ENCODE results near the gene VPS8.
A peak's percentile ranks its signal among the peaks of the same experiment; 100 is the strongest.

The VPS8 gene

GRCh38 chr3:184811999-184812661 lies at the start of gene VPS8:
Gene VPS8, plus strand, starts transcription at chr3:184812166. Its CDS starts 12,467 bp downstream, at chr3:184824633.
- DNase-seq, result peak; percentile 97 to 98
- TF ChIP-seq GATA1 (IDR thresholded peaks at IDR 0.05; ENCODE audit: low read depth, low read length) (no peak), POLR2A (IDR thresholded peaks at IDR 0.05; ENCODE audit: low read length) (peak; percentile 79)

DNA sequence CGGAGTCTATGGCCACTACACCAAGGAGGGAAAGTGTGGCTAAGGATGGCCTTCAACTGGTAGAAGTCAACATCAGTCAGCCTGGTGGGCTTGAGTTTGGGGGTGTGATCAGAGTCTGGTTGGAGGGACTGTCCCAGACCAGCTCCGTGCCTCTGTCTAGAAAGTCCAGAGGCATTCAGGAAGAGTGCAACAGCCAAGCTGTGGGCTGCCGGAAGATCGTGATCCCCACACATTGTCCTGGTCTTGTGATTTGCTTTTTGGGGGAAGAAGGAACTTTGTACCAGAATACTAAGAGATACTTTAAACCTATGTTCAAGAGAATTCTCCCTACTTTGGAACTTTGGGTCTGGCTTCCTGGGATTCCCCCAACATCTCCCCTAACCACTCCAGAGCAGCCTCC lies 47.8 kb upstream of the VPS8 start:
- DNase-seq, result no peak
- TF ChIP-seq POLR2A (IDR thresholded peaks at IDR 0.05; ENCODE audit: low read length) (no peak), GATA1 (IDR thresholded peaks at IDR 0.05; ENCODE audit: low read depth, low read length) (no peak)

DNA sequence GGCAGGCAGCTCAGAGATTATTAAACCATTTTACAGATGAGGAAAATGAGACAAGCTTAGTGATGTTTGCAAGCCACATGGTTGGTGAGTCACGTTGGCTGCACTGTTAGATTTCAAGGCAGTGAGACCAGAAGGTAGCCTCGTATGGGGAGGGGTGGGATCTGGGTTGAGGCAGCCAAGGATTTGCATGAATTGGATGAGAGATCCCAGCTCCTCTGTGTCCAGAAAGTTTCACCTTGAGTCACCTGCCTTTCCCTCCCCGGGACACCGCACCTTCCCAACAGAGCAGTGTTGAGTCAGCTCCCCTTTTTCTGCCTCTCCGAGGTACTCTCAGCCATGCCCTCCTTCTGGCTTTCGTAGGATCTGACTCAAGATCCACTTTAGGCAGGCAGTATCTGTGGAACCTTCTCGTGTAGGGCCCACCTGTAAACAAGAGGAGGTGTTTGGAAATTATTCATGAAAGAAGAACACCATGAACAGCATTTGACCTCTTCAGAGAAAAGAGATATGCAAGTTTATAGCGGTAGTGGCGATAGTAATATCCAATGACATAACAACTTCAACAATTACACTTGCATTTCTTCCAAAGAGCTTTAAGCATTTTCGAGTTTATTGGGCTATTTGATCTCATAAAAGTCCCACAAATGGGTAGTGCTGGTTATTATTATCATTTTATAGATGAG lies 46.8 kb upstream of the VPS8 start:
- TF ChIP-seq GATA1 (IDR thresholded peaks at IDR 0.05; ENCODE audit: low read depth, low read length), result no peak
- DNase-seq, result no peak

DNA sequence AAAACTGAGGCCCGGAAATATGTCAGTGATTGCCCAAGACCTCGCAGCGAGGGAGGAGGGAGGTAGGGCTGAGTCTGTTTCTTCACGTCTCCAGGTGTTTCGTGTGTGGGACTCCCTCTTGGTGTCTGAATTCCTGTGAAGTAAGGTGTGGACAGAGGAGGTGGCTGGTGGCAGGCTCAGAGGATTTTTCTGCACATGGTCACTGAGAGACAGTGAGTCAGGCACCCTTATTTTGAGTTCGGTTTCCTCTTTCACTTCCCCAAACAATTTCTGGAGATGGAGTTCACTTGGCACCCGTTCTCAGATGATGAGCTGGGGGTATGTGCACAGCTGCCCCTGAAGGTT lies 46.3 kb upstream of the VPS8 start:
- TF ChIP-seq GATA1 (IDR thresholded peaks at IDR 0.05; ENCODE audit: low read depth, low read length) (no peak), POLR2A (IDR thresholded peaks at IDR 0.05; ENCODE audit: low read length) (no peak)
- DNase-seq, result no peak

GRCh38 chr3:184766555-184767261 lies 45.3 kb upstream of the VPS8 start:
- no peak for TF ChIP-seq POLR2A (IDR thresholded peaks at IDR 0.05; ENCODE audit: low read length)
- DNase-seq, result peak in 1 of 2 experiments; percentile 10

GRCh38 chr3:184767377-184767776 lies 44.6 kb upstream of the VPS8 start:
- TF ChIP-seq POLR2A (IDR thresholded peaks at IDR 0.05; ENCODE audit: low read length), result no peak
- TF ChIP-seq GATA1 (IDR thresholded peaks at IDR 0.05; ENCODE audit: low read depth, low read length), result no peak
- DNase-seq, result no peak

DNA sequence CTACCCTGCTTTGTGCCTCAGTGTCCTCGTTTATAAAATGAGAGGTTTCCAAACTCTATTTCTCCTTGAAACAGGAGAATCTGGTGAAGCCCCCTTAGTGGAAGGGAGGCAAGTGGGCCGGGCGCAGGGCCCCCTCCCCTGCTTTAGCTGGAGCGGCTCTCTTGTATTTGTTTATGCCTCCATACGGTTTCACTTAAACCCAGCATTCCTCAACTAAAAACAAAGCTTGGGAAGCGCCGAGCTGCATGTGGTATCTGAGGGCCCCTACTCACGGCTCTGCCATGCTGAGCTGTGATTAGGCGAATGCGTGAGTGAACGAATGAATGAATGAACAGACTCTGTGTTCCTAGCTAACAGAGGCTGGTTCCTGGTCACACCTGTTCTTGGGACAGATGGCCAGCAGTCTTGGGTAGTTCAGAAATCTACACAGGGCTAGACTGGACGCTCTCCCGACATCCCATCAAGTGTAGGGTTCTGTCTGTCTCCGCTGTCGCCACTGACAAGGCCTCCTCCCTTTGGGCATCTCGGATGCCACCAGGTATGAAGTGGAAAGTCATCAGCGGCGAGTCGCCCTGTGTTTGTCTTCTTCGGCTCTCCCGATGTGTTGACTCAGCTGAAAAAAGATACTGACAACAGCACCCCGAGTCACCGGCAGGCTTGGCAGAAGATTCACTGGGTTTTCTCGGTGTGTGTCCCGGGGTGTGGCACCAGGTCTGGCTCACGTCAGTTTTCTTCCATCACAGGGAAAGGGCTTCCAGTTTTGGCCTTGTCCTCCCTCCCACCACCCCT lies 42.4 kb upstream of the VPS8 start:
- TF ChIP-seq POLR2A (IDR thresholded peaks at IDR 0.05; ENCODE audit: low read length), result no peak
- DNase-seq, result no peak

DNA sequence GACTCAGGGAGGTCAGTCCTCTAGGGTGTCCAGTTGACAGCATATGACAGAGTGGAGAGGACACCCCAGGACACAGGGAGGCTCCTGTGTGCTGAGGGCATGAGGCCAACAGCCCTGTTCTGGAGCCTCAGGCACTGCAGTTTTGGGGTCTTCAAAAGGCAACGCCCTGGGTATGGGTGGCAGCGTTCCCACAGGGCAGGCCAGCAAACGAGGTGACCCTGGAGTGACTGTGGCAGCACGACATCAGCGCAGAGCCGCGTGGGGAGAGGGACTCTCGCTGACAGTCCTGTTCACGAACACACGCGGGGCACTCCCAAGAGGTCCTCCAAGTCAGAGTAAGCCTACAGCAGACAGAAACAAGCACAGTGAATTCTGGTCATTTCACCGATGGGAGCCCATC lies 41.4 kb upstream of the VPS8 start:
- TF ChIP-seq POLR2A (IDR thresholded peaks at IDR 0.05; ENCODE audit: low read length) (no peak), GATA1 (IDR thresholded peaks at IDR 0.05; ENCODE audit: low read depth, low read length) (no peak)
- DNase-seq, result no peak

- TF ChIP-seq GATA1 (IDR thresholded peaks at IDR 0.05; ENCODE audit: low read depth, low read length), result no peak
- no peak for TF ChIP-seq POLR2A (IDR thresholded peaks at IDR 0.05; ENCODE audit: low read length)
- no peak for DNase-seq
Measured at GRCh38 chr3:184771301-184772127, 40.5 kb upstream of the VPS8 start.

DNA sequence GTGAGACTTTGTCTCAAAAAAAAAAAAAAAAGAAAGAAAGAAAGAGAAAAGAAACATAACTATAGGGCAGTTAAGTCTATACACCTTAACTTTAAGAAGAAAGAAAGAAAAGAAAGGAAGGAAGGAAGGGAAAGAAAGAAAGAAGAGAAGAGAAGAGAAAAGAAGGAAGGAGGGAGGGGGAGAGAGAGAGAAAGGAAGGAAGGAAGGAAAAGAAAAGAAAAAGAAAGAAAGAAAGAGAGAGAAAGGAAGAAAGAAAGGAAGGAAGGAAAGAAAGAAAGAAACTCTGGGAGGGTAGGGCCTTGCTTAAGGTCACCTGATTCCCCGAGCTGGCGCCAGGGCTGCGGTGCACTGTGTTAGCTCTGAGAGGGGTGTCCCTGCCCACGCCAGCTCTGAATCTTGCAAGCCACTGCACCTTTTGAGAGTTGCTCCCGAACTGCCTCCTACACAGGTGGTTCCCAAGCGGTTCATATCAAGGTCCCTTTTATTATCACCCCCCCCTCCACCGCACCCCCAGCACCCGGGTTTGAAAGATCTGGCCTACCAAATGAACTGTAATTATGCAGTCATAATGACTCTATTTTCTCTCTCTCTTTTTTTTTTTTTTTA lies 39.2 kb upstream of the VPS8 start:
- no peak for TF ChIP-seq POLR2A (IDR thresholded peaks at IDR 0.05; ENCODE audit: low read length)
- TF ChIP-seq GATA1 (IDR thresholded peaks at IDR 0.05; ENCODE audit: low read depth, low read length), result no peak
- DNase-seq, result no peak

GRCh38 chr3:184773283-184774186 lies 38.4 kb upstream of the VPS8 start:
- TF ChIP-seq POLR2A (IDR thresholded peaks at IDR 0.05; ENCODE audit: low read length), result no peak
- no peak for TF ChIP-seq GATA1 (IDR thresholded peaks at IDR 0.05; ENCODE audit: low read depth, low read length)
- DNase-seq, result no peak

- TF ChIP-seq GATA1 (IDR thresholded peaks at IDR 0.05; ENCODE audit: low read depth, low read length), result no peak
- no peak for TF ChIP-seq POLR2A (IDR thresholded peaks at IDR 0.05; ENCODE audit: low read length)
- no peak for DNase-seq
Measured at GRCh38 chr3:184776916-184777315, 35.0 kb upstream of the VPS8 start.

Measured in erythroblast (primary cell).